Peyer's patch (tissue), 4 donors: ENCODE measurements around the gene ADAMTS2.

Experiments
- CTCF ChIP-seq, 6 experiments: fragments of 450-650 bp in 4 of 6; fragments of 200-600 bp in 2 of 6; sonication (generic) in 1 of 6; IDR thresholded peaks; one replicate each; pipeline ENCODE4 v1.5.1; 2017 to 2019; ENCODE audit warnings: antibody characterized with exemption in 6 of 6, mild to moderate bottlenecking in 3 of 6, moderate library complexity in 1 of 6
- POLR2A ChIP-seq, 2 donors: fragments of 450-650 bp; IDR thresholded peaks; one replicate each; pipeline ENCODE4 v1.5.1; 2017; ENCODE audit warnings: antibody characterized with exemption in 2 of 2, mild to moderate bottlenecking in 2 of 2, moderate library complexity in 2 of 2

- TF ChIP-seq CTCF (IDR thresholded peaks at IDR 0.05) (no peak), POLR2A (IDR thresholded peaks at IDR 0.05) (no peak)
These were observed 65.7 kb downstream of the ADAMTS2 start for GRCh38 chr5:179279347-179280094.
